K562 (cell line): ENCODE results near the gene ADARB2. TPM values are rescaled to one million over a fixed set of nuclear protein-coding genes. Genes with fewer than 3 reads are reported as not detected.

Experiments
- ATAC-seq: fragments of 200-7000 bp; cut with Tn5 transposase; 3 replicates; pipeline ENCODE4 v1.9.1; 2020; ENCODE audit warnings: moderate library complexity
- BruUV-seq: library from RNA; stranded (reverse); fragments of 400-500 nt; replicated peaks from 2 replicates; lab custom pipeline; 2021; lab: Mats Ljungman, UMichigan
- CTCF ChIA-PET: fragments of 300-600 bp; formaldehyde crosslinking; extraction: SDS; loops from one replicate; lab custom pipeline; 2021; ENCODE audit warnings: low intra/inter-chr PET ratio; lab: Yijun Ruan, JAX
- POLR2A ChIA-PET: fragments of 300-600, 350-650 bp; sonication (Branson Sonifier 250); formaldehyde crosslinking; extraction: SDS; loops from one replicate; lab custom pipeline; 2021; ENCODE audit warnings: antibody characterized with exemption, inconsistent platforms; lab: Yijun Ruan, JAX
- DNase-seq, 4 experiments: peaks; one replicate each; pipeline versions ENCODE4 v3.0.0 to v3.0.0-alpha.2; 2011 to 2018; ENCODE audit warnings: low spot score in 3 of 4, mixed read lengths in 3 of 4; ENCODE audit errors: extremely low read depth in 1 of 4
- FAIRE-seq: peaks from 2 replicates; lab custom pipeline; 2011; peaks lifted over from hg19 to GRCh38; lab: Jason Lieb, UNC
- H2AFZ ChIP-seq: 2 replicates; pipeline ENCODE4 v1.6.0; 2011; ENCODE audit warnings: low read depth, low read length, control low read depth, inconsistent platforms
- H3K27ac ChIP-seq: fragments of 200-600 bp; 3 replicates; pipeline ENCODE4 v1.8.0; 2011; ENCODE audit warnings: low read depth, mild to moderate bottlenecking, control low read depth, inconsistent platforms, low read length, moderate library complexity, mixed read lengths; ENCODE audit errors: extremely low read depth
- H3K27me3 ChIP-seq, 2 experiments: fragments of 300-600 bp in 1 of 2; 2 replicates in 1 of 2; 3 replicates in 1 of 2; pipeline versions ENCODE4 v1.6.0 to v1.8.0; 2011; ENCODE audit warnings: inconsistent platforms in 2 of 2, low read length in 2 of 2, mild to moderate bottlenecking in 1 of 2, mixed read lengths in 1 of 2, moderate library complexity in 1 of 2; ENCODE audit not compliant: control insufficient read depth in 2 of 2, insufficient read depth in 2 of 2
- H3K36me3 ChIP-seq: fragments of 300-600 bp; 3 replicates; pipeline ENCODE4 v1.8.0; 2011; ENCODE audit warnings: mild to moderate bottlenecking, low read length, inconsistent platforms; ENCODE audit not compliant: control insufficient read depth, insufficient read depth
- H3K4me1 ChIP-seq, 2 experiments: fragments of 200-600 bp in 1 of 2; replicated peaks in 1 of 2; 2 replicates in 1 of 2; 3 replicates in 1 of 2; pipeline versions ENCODE4 v1.5.1 to v1.8.0; 2011; ENCODE audit warnings: inconsistent platforms in 2 of 2, low read length in 2 of 2, mild to moderate bottlenecking in 1 of 2, mixed read lengths in 1 of 2, moderate library complexity in 1 of 2; ENCODE audit not compliant: control insufficient read depth in 2 of 2, insufficient read depth in 2 of 2
- H3K4me2 ChIP-seq: 2 replicates; pipeline ENCODE4 v1.6.1; 2011; ENCODE audit warnings: low read length, control low read depth, inconsistent platforms, mixed read lengths; ENCODE audit not compliant: insufficient read depth
- H3K4me3 ChIP-seq: fragments of 200-600 bp; sonication (generic), shearing (Covaris generic); 2 replicates; pipeline ENCODE4 v1.5.1; 2016; ENCODE audit warnings: control low read depth, inconsistent platforms
- H3K79me2 ChIP-seq: fragments of 200-600 bp; 3 replicates; pipeline ENCODE4 v1.8.0; 2011; ENCODE audit warnings: low read length, inconsistent platforms; ENCODE audit not compliant: control insufficient read depth, insufficient read depth
- H3K9ac ChIP-seq, 2 experiments: 2 replicates each; pipeline versions ENCODE4 v1.6.0 to v1.6.1; 2011; ENCODE audit warnings: low read depth in 2 of 2, low read length in 2 of 2, control low read depth in 1 of 2, inconsistent platforms in 1 of 2, mild to moderate bottlenecking in 1 of 2, mixed read lengths in 1 of 2; ENCODE audit not compliant: insufficient read depth in 1 of 2
- H3K9me1 ChIP-seq: one replicate; pipeline ENCODE4 v1.6.0; 2011; ENCODE audit warnings: inconsistent platforms, mild to moderate bottlenecking, low read length, moderate library complexity; ENCODE audit not compliant: control insufficient read depth, insufficient read depth
- H3K9me3 ChIP-seq: replicated peaks from 2 replicates; pipeline ENCODE4 v1.5.1; 2011; ENCODE audit warnings: low read depth, low read length, inconsistent platforms; ENCODE audit not compliant: control insufficient read depth, insufficient read depth
- H4K20me1 ChIP-seq: replicated peaks from 2 replicates; pipeline ENCODE4 v1.6.1; 2011; ENCODE audit warnings: low read length, inconsistent platforms, mixed read lengths; ENCODE audit not compliant: control insufficient read depth, insufficient read depth
- BMI1 ChIP-seq: fragments of 150-350 bp; IDR thresholded peaks from 2 replicates; pipeline ENCODE4 v1.6.1; 2014; ENCODE audit warnings: low read length
- CBX2 ChIP-seq: fragments of 200-600 bp; sonication (generic); IDR thresholded peaks from one replicate; pipeline ENCODE4 v1.6.1; 2012; ENCODE audit warnings: mild to moderate bottlenecking, low read length, inconsistent platforms; ENCODE audit not compliant: insufficient read depth, poor library complexity, severe bottlenecking
- ETV6 ChIP-seq, 3 experiments: fragments of 150-350 bp in 1 of 3; sonication (generic) in 1 of 3; formaldehyde crosslinking in 1 of 3; IDR thresholded peaks; 2 replicates each; pipeline versions ENCODE4 v1.6.1 to v1.8.0; 2014 to 2022; ENCODE audit warnings: borderline replicate concordance in 2 of 3, low read depth in 2 of 3, antibody characterized with exemption in 1 of 3, low read length in 1 of 3, mild to moderate bottlenecking in 1 of 3, missing genetic modification reagents in 1 of 3
- MAFK ChIP-seq: IDR thresholded peaks from 2 replicates; pipeline ENCODE4 v1.6.1; 2011; ENCODE audit warnings: low read length, improper control_type of control experiment
- NFRKB ChIP-seq: fragments of 450-650 bp; IDR thresholded peaks from 2 replicates; pipeline ENCODE4 v1.6.1; 2016; ENCODE audit warnings: low read depth
- PHF8 ChIP-seq: fragments of 200-600 bp; sonication (generic); IDR thresholded peaks from 2 replicates; pipeline ENCODE4 v1.6.1; 2012; ENCODE audit warnings: mixed run types, mild to moderate bottlenecking, inconsistent platforms, low read length, moderate library complexity, borderline replicate concordance
- SPI1 ChIP-seq: IDR thresholded peaks from 2 replicates; pipeline ENCODE4 v1.6.1; 2011; ENCODE audit warnings: low read depth, low read length, control low read depth, borderline replicate concordance
- STAT5B ChIP-seq: fragments of 250-450 bp; sonication (Bioruptor Pico); IDR thresholded peaks from 2 replicates; pipeline ENCODE4 v1.8.0; 2021; ENCODE audit warnings: mild to moderate bottlenecking, inconsistent platforms
- ZNF398 ChIP-seq: fragments of 250-450 bp; sonication (Bioruptor Pico); IDR thresholded peaks from 2 replicates; pipeline ENCODE4 v1.8.0; 2021; ENCODE audit warnings: moderate library complexity, mild to moderate bottlenecking, inconsistent platforms
- ZNF592 ChIP-seq: fragments of 450-650 bp; IDR thresholded peaks from 2 replicates; pipeline ENCODE4 v1.6.1; 2017; ENCODE audit warnings: antibody characterized with exemption, mild to moderate bottlenecking
- whole genome bisulfite sequencing: fragments of 100-300 bp; shearing (Covaris generic); methylation state at CpG from one replicate; pipeline ENCODE4 v1.1.6; 2016; ENCODE audit warnings: low coverage, mixed read lengths; ENCODE audit not compliant: insufficient coverage; ENCODE audit errors: missing lambda C conversion rate; 5-methylcytosine and 5-hydroxymethylcytosine counted together
- in situ Hi-C: fragments of 300-500 bp; cut with MboI; formaldehyde crosslinking; loops from 4 replicates; pipeline ENCODE4 v1.15.0; 2018; ENCODE audit warnings: inconsistent platforms, mixed read lengths
- intact Hi-C: fragments of 100-400 bp; cut with micrococcal nuclease; formaldehyde crosslinking; loops from 2 replicates; pipeline ENCODE4 v1.14.2; 2022
- polyA plus RNA-seq, 8 experiments: library from polyadenylated mRNA; depleted of rRNA in 4 of 8; stranded (reverse) in 5 of 8; unstranded in 3 of 8; fragments of >200 nt; fragmentation: Nextera tagmentation in 2 of 8; fragmentation: Illumina TruSeq in 1 of 8; extraction: Ambion mirVana in 2 of 8; extraction: Trizol in 1 of 8; gene quantifications; 2 replicates each; pipeline versions ENCODE4 v1.2.1 to v1.2.3, GENCODE V29; 2011 to 2014; ENCODE audit warnings: inconsistent platforms in 1 of 8, missing spikeins in 1 of 8
- total RNA-seq, 7 experiments: library from RNA; depleted of rRNA in 6 of 7; stranded (reverse); fragments of >200 nt in 6 of 7; fragmentation: Illumina TruSeq in 2 of 7; extraction: Trizol in 2 of 7; gene quantifications; 2 replicates each; pipeline versions ENCODE4 v1.2.1 to v1.2.3, GENCODE V29; 2011 to 2021; ENCODE audit warnings: low replicate concordance in 1 of 7
- TF ChIP-seq, protein P1 (sequence below), 2 experiments: IDR thresholded peaks; 2 replicates each; pipeline ENCODE4 v1.6.1; 2011; ENCODE audit warnings: borderline replicate concordance in 1 of 2, control low read depth in 1 of 2, low read depth in 1 of 2, low read length in 1 of 2, mild to moderate bottlenecking in 1 of 2, mixed read lengths in 1 of 2, moderate library complexity in 1 of 2; ENCODE audit not compliant: insufficient read depth in 1 of 2, insufficient read length in 1 of 2, poor library complexity in 1 of 2, severe bottlenecking in 1 of 2; ENCODE audit errors: extremely low read depth in 1 of 2

Gene ADARB2
- total and polyA plus RNA-seq, 9 of the 15 experiments (the other 6 are each of a cell fraction or from before 2014, with no cell fraction given): not detected

GRCh38 chr10:1520909-1521565 lies 216.3 kb downstream of the ADARB2 start:
- no peak for DNase-seq
- no peak for FAIRE-seq
- Histone ChIP-seq H3K9me3 (no peaks in the 10 kb centered on the region), H3K27ac (no peak overlapping the region), H3K9ac (no peak overlapping the region), H3K79me2 (no peaks in the 10 kb centered on the region), H2AFZ (no peak overlapping the region), H3K27me3 (peaks cover 4 to 38% of the 10 kb centered on the region in 2 experiments; a peak in 3 of 5 replicates), H3K4me3 (no peak overlapping the region), H3K36me3 (no peaks in the 10 kb centered on the region), H3K9me1 (no peaks in the 10 kb centered on the region), H4K20me1 (no peaks in the 10 kb centered on the region), H3K4me1 (no peaks in the 10 kb centered on the region), H3K4me2 (no peak overlapping the region)
- intact Hi-C loops: no loop called here
- ATAC-seq: no peak
- in situ Hi-C loops: no loop called here
- no TSS peak for BruUV-seq
- TF ChIP-seq ETV6 (IDR thresholded peaks at IDR 0.05; ENCODE audit: borderline replicate concordance in 1 of 2, low read depth in 2 of 2, low read length in 1 of 2): no peak
- no peak for TF ChIP-seq ETV6 (CRISPR knock-in tag; IDR thresholded peaks at IDR 0.05; ENCODE audit: borderline replicate concordance)
- TF ChIP-seq ZNF398 (CRISPR knock-in tag): no peak
- no peak for TF ChIP-seq NFRKB
- no peak for TF ChIP-seq SPI1
- no peak for TF ChIP-seq BMI1
- TF ChIP-seq PHF8: no peak
- TF ChIP-seq, protein P1, sequence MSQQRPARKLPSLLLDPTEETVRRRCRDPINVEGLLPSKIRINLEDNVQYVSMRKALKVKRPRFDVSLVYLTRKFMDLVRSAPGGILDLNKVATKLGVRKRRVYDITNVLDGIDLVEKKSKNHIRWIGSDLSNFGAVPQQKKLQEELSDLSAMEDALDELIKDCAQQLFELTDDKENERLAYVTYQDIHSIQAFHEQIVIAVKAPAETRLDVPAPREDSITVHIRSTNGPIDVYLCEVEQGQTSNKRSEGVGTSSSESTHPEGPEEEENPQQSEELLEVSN (IDR thresholded peaks at IDR 0.05; ENCODE audit: borderline replicate concordance in 1 of 2, extremely low read depth in 1 of 2, insufficient read depth in 1 of 2, insufficient read length in 1 of 2, low read depth in 1 of 2, low read length in 1 of 2, poor library complexity in 1 of 2, severe bottlenecking in 1 of 2): no peak
- TF ChIP-seq STAT5B (CRISPR knock-in tag): no peak
- TF ChIP-seq ZNF592: no peak
- no peak for TF ChIP-seq MAFK
- TF ChIP-seq CBX2: no peak
- WGBS: under 1% methylated on average over 14 of the region's 14 CpGs
- CTCF ChIA-PET: no interaction called here
- POLR2A ChIA-PET: no interaction called here
